ENCODE results near the gene RREB1. TPM values are rescaled to one million over a fixed set of nuclear protein-coding genes. Genes with fewer than 3 reads are reported as not detected.

Gene RREB1
- total and polyA plus RNA-seq, 2 experiments from 2014 or later: 8.5 to 25.5 TPM

DNA sequence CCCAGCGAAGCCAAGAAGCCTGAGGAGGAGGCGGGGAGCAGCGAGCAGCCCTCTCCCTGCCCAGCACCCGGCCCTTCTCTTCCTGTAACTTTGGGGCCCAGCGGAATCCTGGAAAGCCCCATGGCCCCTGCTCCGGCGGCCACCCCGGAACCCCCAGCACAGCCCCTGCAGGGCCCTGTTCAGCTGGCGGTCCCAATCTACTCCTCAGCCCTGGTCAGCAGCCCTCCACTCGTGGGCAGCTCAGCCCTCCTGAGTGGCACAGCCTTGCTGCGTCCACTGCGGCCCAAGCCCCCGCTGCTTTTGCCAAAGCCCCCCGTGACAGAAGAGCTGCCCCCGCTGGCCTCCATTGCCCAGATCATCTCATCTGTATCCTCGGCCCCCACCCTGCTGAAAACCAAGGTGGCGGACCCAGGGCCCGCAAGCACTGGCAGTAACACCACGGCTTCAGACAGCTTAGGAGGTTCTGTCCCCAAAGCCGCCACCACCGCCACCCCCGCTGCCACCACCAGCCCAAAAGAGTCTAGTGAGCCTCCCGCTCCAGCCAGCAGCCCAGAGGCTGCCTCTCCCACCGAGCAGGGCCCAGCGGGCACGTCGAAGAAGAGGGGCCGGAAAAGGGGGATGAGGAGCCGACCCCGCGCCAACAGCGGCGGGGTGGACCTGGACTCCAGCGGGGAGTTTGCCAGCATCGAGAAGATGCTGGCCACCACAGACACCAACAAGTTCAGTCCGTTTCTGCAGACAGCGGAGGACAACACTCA, 123.4 kb downstream of the RREB1 start:
- no peaks in the 10 kb centered on the region for H3F3A ChIP-seq (replicated peaks; ENCODE audit: low read depth)
- no peak overlapping the region for H2AFZ ChIP-seq
- no peak overlapping the region for H3K4me2 ChIP-seq
- no peaks in the 10 kb centered on the region for H3K27me3 ChIP-seq (ENCODE audit: insufficient read depth)
- no peaks in the 10 kb centered on the region; the same call in 1 of the 2 replicates for H3K36me3 ChIP-seq (ENCODE audit: insufficient read depth)
- DNase-seq (ENCODE audit: low spot score) (no peak), ATAC-seq (no peak)
- H3K36me3 Mint-ChIP-seq (ENCODE audit: low read depth): peaks cover 41% of the 10 kb centered on the region
- TF ChIP-seq JUNB (IDR thresholded peaks at IDR 0.05; ENCODE audit: unreplicated experiment): no peak
- TF ChIP-seq, protein P1, sequence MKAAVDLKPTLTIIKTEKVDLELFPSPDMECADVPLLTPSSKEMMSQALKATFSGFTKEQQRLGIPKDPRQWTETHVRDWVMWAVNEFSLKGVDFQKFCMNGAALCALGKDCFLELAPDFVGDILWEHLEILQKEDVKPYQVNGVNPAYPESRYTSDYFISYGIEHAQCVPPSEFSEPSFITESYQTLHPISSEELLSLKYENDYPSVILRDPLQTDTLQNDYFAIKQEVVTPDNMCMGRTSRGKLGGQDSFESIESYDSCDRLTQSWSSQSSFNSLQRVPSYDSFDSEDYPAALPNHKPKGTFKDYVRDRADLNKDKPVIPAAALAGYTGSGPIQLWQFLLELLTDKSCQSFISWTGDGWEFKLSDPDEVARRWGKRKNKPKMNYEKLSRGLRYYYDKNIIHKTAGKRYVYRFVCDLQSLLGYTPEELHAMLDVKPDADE (IDR thresholded peaks at IDR 0.05): no peak
- TF ChIP-seq, protein P2, sequence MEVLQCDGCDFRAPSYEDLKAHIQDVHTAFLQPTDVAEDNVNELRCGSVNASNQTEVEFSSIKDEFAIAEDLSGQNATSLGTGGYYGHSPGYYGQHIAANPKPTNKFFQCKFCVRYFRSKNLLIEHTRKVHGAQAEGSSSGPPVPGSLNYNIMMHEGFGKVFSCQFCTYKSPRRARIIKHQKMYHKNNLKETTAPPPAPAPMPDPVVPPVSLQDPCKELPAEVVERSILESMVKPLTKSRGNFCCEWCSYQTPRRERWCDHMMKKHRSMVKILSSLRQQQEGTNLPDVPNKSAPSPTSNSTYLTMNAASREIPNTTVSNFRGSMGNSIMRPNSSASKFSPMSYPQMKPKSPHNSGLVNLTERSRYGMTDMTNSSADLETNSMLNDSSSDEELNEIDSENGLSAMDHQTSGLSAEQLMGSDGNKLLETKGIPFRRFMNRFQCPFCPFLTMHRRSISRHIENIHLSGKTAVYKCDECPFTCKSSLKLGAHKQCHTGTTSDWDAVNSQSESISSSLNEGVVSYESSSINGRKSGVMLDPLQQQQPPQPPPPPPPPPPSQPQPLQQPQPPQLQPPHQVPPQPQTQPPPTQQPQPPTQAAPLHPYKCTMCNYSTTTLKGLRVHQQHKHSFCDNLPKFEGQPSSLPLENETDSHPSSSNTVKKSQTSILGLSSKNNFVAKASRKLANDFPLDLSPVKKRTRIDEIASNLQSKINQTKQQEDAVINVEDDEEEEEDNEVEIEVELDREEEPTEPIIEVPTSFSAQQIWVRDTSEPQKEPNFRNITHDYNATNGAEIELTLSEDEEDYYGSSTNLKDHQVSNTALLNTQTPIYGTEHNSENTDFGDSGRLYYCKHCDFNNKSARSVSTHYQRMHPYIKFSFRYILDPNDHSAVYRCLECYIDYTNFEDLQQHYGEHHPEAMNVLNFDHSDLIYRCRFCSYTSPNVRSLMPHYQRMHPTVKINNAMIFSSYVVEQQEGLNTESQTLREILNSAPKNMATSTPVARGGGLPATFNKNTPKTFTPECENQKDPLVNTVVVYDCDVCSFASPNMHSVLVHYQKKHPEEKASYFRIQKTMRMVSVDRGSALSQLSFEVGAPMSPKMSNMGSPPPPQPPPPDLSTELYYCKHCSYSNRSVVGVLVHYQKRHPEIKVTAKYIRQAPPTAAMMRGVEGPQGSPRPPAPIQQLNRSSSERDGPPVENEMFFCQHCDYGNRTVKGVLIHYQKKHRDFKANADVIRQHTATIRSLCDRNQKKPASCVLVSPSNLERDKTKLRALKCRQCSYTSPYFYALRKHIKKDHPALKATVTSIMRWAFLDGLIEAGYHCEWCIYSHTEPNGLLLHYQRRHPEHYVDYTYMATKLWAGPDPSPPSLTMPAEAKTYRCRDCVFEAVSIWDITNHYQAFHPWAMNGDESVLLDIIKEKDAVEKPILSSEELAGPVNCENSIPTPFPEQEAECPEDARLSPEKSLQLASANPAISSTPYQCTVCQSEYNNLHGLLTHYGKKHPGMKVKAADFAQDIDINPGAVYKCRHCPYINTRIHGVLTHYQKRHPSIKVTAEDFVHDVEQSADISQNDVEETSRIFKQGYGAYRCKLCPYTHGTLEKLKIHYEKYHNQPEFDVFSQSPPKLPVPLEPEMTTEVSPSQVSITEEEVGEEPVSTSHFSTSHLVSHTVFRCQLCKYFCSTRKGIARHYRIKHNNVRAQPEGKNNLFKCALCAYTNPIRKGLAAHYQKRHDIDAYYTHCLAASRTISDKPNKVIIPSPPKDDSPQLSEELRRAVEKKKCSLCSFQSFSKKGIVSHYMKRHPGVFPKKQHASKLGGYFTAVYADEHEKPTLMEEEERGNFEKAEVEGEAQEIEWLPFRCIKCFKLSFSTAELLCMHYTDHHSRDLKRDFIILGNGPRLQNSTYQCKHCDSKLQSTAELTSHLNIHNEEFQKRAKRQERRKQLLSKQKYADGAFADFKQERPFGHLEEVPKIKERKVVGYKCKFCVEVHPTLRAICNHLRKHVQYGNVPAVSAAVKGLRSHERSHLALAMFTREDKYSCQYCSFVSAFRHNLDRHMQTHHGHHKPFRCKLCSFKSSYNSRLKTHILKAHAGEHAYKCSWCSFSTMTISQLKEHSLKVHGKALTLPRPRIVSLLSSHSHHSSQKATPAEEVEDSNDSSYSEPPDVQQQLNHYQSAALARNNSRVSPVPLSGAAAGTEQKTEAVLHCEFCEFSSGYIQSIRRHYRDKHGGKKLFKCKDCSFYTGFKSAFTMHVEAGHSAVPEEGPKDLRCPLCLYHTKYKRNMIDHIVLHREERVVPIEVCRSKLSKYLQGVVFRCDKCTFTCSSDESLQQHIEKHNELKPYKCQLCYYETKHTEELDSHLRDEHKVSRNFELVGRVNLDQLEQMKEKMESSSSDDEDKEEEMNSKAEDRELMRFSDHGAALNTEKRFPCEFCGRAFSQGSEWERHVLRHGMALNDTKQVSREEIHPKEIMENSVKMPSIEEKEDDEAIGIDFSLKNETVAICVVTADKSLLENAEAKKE (CRISPR knock-in tag; IDR thresholded peaks at IDR 0.05): no peak
- TF ChIP-seq STAT1 (IDR thresholded peaks at IDR 0.05; ENCODE audit: unreplicated experiment): no peak
- TF ChIP-seq NANOG (IDR thresholded peaks at IDR 0.05; ENCODE audit: borderline replicate concordance): no peak
- no peak for TF ChIP-seq ZNF114 (CRISPR knock-in tag; IDR thresholded peaks at IDR 0.05)
- TF ChIP-seq, protein P3, sequence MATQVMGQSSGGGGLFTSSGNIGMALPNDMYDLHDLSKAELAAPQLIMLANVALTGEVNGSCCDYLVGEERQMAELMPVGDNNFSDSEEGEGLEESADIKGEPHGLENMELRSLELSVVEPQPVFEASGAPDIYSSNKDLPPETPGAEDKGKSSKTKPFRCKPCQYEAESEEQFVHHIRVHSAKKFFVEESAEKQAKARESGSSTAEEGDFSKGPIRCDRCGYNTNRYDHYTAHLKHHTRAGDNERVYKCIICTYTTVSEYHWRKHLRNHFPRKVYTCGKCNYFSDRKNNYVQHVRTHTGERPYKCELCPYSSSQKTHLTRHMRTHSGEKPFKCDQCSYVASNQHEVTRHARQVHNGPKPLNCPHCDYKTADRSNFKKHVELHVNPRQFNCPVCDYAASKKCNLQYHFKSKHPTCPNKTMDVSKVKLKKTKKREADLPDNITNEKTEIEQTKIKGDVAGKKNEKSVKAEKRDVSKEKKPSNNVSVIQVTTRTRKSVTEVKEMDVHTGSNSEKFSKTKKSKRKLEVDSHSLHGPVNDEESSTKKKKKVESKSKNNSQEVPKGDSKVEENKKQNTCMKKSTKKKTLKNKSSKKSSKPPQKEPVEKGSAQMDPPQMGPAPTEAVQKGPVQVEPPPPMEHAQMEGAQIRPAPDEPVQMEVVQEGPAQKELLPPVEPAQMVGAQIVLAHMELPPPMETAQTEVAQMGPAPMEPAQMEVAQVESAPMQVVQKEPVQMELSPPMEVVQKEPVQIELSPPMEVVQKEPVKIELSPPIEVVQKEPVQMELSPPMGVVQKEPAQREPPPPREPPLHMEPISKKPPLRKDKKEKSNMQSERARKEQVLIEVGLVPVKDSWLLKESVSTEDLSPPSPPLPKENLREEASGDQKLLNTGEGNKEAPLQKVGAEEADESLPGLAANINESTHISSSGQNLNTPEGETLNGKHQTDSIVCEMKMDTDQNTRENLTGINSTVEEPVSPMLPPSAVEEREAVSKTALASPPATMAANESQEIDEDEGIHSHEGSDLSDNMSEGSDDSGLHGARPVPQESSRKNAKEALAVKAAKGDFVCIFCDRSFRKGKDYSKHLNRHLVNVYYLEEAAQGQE (IDR thresholded peaks at IDR 0.05; ENCODE audit: unreplicated experiment): no peak
- TF ChIP-seq CREB1 (CRISPR knock-in tag; IDR thresholded peaks at IDR 0.05; ENCODE audit: low read depth): no peak
- TF ChIP-seq, protein P4, sequence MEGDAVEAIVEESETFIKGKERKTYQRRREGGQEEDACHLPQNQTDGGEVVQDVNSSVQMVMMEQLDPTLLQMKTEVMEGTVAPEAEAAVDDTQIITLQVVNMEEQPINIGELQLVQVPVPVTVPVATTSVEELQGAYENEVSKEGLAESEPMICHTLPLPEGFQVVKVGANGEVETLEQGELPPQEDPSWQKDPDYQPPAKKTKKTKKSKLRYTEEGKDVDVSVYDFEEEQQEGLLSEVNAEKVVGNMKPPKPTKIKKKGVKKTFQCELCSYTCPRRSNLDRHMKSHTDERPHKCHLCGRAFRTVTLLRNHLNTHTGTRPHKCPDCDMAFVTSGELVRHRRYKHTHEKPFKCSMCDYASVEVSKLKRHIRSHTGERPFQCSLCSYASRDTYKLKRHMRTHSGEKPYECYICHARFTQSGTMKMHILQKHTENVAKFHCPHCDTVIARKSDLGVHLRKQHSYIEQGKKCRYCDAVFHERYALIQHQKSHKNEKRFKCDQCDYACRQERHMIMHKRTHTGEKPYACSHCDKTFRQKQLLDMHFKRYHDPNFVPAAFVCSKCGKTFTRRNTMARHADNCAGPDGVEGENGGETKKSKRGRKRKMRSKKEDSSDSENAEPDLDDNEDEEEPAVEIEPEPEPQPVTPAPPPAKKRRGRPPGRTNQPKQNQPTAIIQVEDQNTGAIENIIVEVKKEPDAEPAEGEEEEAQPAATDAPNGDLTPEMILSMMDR (conservative IDR thresholded peaks at IDR 0.05; ENCODE audit: low read depth in 2 of 2): no peak
- no peak for TF ChIP-seq POLR2AphosphoS5 (IDR thresholded peaks at IDR 0.05; ENCODE audit: low read depth)
- TF ChIP-seq EZH2 (IDR thresholded peaks at IDR 0.05; ENCODE audit: low read depth, unreplicated experiment): no peak
- TF ChIP-seq ZNF331 (CRISPR knock-in tag; IDR thresholded peaks at IDR 0.05; ENCODE audit: low read depth): no peak
- no peak overlapping the region for H3K4me3 ChIP-seq
- no peak overlapping the region for H3K27ac ChIP-seq (ENCODE audit: low read depth)
- H3K27ac Mint-ChIP-seq: no peak overlapping the region
- H3K4me1 ChIP-seq (ENCODE audit: insufficient read depth): no peaks in the 10 kb centered on the region
- no peaks in the 10 kb centered on the region for H3K4me1 Mint-ChIP-seq
- H3K9me3 Mint-ChIP-seq: no peaks in the 10 kb centered on the region
- H3K9me2 ChIP-seq (ENCODE audit: insufficient read depth): no peaks in the 10 kb centered on the region
- no peaks in the 10 kb centered on the region for H4K20me1 ChIP-seq (replicated peaks; ENCODE audit: insufficient read depth)
- no peak overlapping the region for H3K4me3 Mint-ChIP-seq
- no peaks in the 10 kb centered on the region for H3K79me2 ChIP-seq (replicated peaks; ENCODE audit: insufficient read depth)
- H3K27me3 Mint-ChIP-seq (ENCODE audit: insufficient read depth, low read depth, poor library complexity): peaks cover 5% of the 10 kb centered on the region

Data from GM23338 (cell line).